Measurements from ENCODE around the gene CLASRP. TPM values are rescaled to one million over a fixed set of nuclear protein-coding genes. Genes with fewer than 3 reads are reported as not detected.

Gene CLASRP
- polyA plus RNA-seq, 1 donor (not counting 4 experiments of a cell fraction or from before 2014, with no cell fraction given) = 21.4 TPM

- H3K79me2 ChIP-seq (ENCODE audit: control insufficient read depth, insufficient read depth, low read length) = peaks cover 3% of the 10 kb centered on the region
- peaks cover 11% of the 10 kb centered on the region for H4K20me1 ChIP-seq (ENCODE audit: control insufficient read depth, extremely low read depth, insufficient read depth, low read length)
- peaks cover 3% of the 10 kb centered on the region for H3K4me1 ChIP-seq (ENCODE audit: control insufficient read depth, extremely low read depth, insufficient read depth, low read length)
- H3K27ac ChIP-seq (ENCODE audit: control insufficient read depth, insufficient read depth, low read length) = no peak overlapping the region
- H3K9me3 ChIP-seq (ENCODE audit: control insufficient read depth, low read depth, low read length) = no peaks in the 10 kb centered on the region
- H3K36me3 ChIP-seq (ENCODE audit: control insufficient read depth in 2 of 2, extremely low read depth in 1 of 2, insufficient read depth in 2 of 2, low read length in 2 of 2) = peaks cover 44 to 50% of the 10 kb centered on the region in 2 experiments
- no peak overlapping the region for H3K4me2 ChIP-seq (ENCODE audit: control insufficient read depth, extremely low read depth, insufficient read depth, low read depth, low read length)
- FAIRE-seq = no peak
- H3K4me3 ChIP-seq (ENCODE audit: control insufficient read depth in 2 of 3, extremely low read depth in 1 of 3, insufficient read depth in 2 of 3, low read depth in 1 of 3, low read length in 3 of 3) = no peak overlapping the region
- no peaks in the 10 kb centered on the region for H3K27me3 ChIP-seq (ENCODE audit: control insufficient read depth, extremely low read depth, insufficient read depth, low read length)
- dilution Hi-C loops (cut with MboI; ENCODE audit: extremely low pct_ligation_motif_present, low sequenced_read_pairs) = no loop called here
- H3K9ac ChIP-seq (ENCODE audit: control insufficient read depth, extremely low read depth, insufficient read depth, low read length) = no peak overlapping the region
- no peak for DNase-seq (ENCODE audit: low read depth, low spot score)
- TF ChIP-seq EZH2 (IDR thresholded peaks at IDR 0.05; ENCODE audit: low read length) = no peak
- TF ChIP-seq CTCF (optimal IDR thresholded peaks at IDR 0.05 in 1 of 3, IDR thresholded peaks at IDR 0.05 in 1 of 3, conservative IDR thresholded peaks at IDR 0.05 in 1 of 3; ENCODE audit: extremely low read depth in 1 of 3, insufficient read depth in 2 of 3, low read length in 3 of 3) = no peak
- no peak overlapping the region for H2AFZ ChIP-seq (ENCODE audit: control insufficient read depth, low read length)
- H3K9me1 ChIP-seq (ENCODE audit: control insufficient read depth, extremely low read depth, insufficient read depth, low read length) = no peaks in the 10 kb centered on the region
Observed at GRCh38 chr19:45057444-45057843, 18.6 kb downstream of the CLASRP start.

GRCh38 chr19:45058622-45059159 is 19.8 kb downstream of the CLASRP start:
- Histone ChIP-seq H4K20me1 (ENCODE audit: control insufficient read depth, extremely low read depth, insufficient read depth, low read length) (peaks cover 11% of the 10 kb centered on the region), H3K9ac (ENCODE audit: control insufficient read depth, extremely low read depth, insufficient read depth, low read length) (no peak overlapping the region), H3K9me1 (ENCODE audit: control insufficient read depth, extremely low read depth, insufficient read depth, low read length) (no peaks in the 10 kb centered on the region), H3K79me2 (ENCODE audit: control insufficient read depth, insufficient read depth, low read length) (no peaks in the 10 kb centered on the region), H3K4me2 (ENCODE audit: control insufficient read depth, extremely low read depth, insufficient read depth, low read depth, low read length) (no peak overlapping the region), H3K4me1 (ENCODE audit: control insufficient read depth, extremely low read depth, insufficient read depth, low read length) (no peaks in the 10 kb centered on the region), H3K36me3 (ENCODE audit: control insufficient read depth in 2 of 2, extremely low read depth in 1 of 2, insufficient read depth in 2 of 2, low read length in 2 of 2) (peaks cover 48 to 49% of the 10 kb centered on the region in 2 experiments), H2AFZ (ENCODE audit: control insufficient read depth, low read length) (no peak overlapping the region), H3K27me3 (ENCODE audit: control insufficient read depth, extremely low read depth, insufficient read depth, low read length) (no peaks in the 10 kb centered on the region), H3K9me3 (ENCODE audit: control insufficient read depth, low read depth, low read length) (no peaks in the 10 kb centered on the region), H3K4me3 (ENCODE audit: control insufficient read depth in 2 of 3, extremely low read depth in 1 of 3, insufficient read depth in 2 of 3, low read depth in 1 of 3, low read length in 3 of 3) (no peak overlapping the region), H3K27ac (ENCODE audit: control insufficient read depth, insufficient read depth, low read length) (no peak overlapping the region)
- TF ChIP-seq CTCF (optimal IDR thresholded peaks at IDR 0.05 in 1 of 3, IDR thresholded peaks at IDR 0.05 in 1 of 3, conservative IDR thresholded peaks at IDR 0.05 in 1 of 3; ENCODE audit: extremely low read depth in 1 of 3, insufficient read depth in 2 of 3, low read length in 3 of 3) = no peak
- no peak for TF ChIP-seq EZH2 (IDR thresholded peaks at IDR 0.05; ENCODE audit: low read length)
- dilution Hi-C loops (cut with MboI; ENCODE audit: extremely low pct_ligation_motif_present, low sequenced_read_pairs) = no loop called here
- FAIRE-seq (no peak), DNase-seq (ENCODE audit: low read depth, low spot score) (no peak)
